GM13976 (cell line): ENCODE measurements around the gene WBP1.

ENCODE experiments used
- DNase-seq: peaks from one replicate; pipeline ENCODE4 v3.0.0; 2012; ENCODE audit warnings: low spot score
- in situ Hi-C: fragments of 300-500 bp; cut with MboI; formaldehyde crosslinking; loops from one replicate; pipeline ENCODE4 v1.12.0; 2022; ENCODE audit warnings: low sequenced_read_pairs, mixed read lengths, inconsistent platforms; ENCODE audit not compliant: unreplicated experiment
- TF ChIP-seq, protein P1 (sequence below): IDR thresholded peaks from 2 replicates; pipeline ENCODE4 v1.5.1; 2012; ENCODE audit warnings: borderline replicate concordance, mild to moderate bottlenecking; ENCODE audit not compliant: insufficient read depth; ENCODE audit errors: extremely low read depth, missing control alignments, control extremely low read depth

WBP1 gene

DNA sequence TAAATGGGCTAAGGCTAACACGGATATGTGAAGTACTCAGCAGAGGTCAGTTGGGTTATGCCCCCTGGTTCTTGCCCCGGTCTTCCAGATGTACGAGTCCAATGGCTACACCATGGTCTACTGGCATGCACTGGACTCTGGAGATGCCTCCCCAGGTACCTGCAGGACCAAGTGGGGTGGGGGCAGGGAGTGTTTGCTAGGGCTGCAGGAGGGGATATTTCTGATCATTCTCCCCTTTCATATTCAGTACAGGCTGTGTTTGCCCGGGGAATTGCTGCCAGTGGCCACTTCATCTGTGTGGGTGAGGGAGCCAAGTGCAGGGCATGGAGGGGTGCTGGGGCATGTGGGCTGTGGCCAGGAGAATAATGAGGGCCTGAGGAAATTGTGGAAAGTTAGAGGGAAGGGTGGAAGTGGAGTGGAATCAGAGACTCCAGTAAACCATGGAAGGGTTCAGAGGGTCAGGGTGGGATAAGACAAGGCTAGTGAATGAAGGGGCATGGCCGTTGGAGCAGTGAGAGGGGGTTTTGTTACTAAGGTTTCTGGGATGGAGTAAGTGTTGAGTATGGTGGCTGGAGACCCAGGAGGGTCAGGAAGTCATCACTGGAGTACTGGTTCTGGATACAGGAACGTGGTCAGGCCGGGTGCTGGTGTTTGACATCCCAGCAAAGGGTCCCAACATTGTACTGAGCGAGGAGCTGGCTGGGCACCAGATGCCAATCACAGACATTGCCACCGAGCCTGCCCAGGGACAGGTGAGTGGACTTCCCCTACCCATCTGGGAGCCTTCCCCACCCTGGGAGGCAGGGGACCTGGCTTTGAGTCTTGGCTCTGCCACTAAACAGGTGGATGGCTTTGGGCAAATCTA is 34.8 kb upstream of the WBP1 start:
- in situ Hi-C loops = no loop called here
- TF ChIP-seq, protein P1, sequence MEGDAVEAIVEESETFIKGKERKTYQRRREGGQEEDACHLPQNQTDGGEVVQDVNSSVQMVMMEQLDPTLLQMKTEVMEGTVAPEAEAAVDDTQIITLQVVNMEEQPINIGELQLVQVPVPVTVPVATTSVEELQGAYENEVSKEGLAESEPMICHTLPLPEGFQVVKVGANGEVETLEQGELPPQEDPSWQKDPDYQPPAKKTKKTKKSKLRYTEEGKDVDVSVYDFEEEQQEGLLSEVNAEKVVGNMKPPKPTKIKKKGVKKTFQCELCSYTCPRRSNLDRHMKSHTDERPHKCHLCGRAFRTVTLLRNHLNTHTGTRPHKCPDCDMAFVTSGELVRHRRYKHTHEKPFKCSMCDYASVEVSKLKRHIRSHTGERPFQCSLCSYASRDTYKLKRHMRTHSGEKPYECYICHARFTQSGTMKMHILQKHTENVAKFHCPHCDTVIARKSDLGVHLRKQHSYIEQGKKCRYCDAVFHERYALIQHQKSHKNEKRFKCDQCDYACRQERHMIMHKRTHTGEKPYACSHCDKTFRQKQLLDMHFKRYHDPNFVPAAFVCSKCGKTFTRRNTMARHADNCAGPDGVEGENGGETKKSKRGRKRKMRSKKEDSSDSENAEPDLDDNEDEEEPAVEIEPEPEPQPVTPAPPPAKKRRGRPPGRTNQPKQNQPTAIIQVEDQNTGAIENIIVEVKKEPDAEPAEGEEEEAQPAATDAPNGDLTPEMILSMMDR = no peak
- no peak for DNase-seq

DNA sequence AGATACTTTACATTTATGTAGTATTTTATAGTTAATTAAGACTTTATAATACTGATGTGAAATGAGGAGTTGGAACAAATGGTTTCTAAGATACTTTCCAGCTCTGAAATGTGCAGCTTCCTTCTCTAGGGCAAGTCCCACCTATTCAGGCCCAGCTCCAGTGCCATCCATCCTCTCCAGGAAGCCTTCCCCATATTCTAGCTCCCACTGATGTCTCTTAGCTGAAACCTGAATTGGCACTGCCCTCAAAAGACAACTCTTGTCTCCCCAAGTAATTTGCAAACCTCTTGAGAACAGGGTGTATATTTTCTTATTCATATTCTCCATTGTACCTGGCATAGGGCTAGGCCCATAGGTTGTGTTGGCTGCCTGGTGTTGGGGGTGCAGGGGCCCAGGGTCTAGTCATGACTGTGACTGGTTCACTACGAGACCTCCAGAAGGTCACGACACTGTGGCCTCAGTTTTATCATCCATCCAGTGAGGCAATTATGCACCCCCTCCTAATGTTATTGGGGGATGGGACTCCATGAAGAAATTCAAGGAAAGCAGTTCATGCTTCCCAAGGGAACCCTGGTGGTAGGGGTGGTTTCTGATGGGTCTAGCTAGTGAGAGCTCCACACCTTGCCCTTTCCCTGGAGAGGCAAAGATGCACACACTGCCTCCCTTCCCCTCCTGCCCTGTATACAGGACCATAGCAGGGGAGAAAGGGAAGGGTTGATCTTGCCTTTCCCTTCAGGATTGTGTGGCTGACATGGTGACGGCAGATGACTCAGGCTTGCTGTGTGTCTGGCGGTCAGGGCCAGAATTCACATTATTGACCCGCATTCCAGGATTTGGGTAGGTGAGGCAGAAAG is 33.9 kb upstream of the WBP1 start:
- DNase-seq = no peak
- in situ Hi-C loops = no loop called here
- TF ChIP-seq, protein P1 = no peak

DNA sequence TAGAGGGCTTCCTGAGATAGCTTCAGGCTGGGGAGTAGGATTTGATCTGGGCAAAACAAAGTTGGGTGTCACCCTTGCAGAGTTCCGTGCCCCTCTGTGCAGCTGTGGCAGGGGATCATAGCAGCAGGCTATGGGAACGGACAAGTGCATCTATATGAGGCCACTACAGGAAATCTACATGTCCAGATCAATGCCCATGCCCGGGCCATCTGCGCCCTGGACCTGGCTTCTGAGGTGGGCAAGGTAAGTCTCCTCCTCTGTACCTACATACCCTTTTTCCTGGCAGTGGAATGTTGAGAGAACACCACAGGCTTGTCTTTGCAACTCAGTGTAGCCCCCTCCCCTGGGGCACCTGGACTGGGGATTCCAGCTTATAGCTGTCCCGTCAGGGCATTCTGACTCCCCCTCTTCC is 33.2 kb upstream of the WBP1 start:
- no peak for DNase-seq
- TF ChIP-seq, protein P1 = no peak
- in situ Hi-C loops = no loop called here

DNA sequence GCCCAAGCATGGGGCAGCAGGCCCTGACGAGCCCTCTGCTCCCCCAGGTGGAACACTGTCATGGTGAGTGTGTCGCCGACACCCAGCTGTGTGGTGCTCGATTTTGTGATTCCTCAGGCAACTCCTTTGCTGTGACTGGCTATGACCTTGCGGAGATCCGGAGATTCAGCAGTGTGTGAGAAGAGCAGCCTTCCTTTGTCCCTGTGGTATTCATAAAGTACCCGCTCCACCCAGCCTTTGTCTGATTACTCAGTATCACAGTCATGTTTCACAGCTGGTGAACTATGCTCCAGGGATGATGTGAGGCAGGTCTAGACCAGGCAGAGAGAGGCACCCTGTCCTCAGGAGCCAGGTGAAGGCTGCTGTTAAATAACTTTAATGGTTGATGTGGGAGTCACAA is 32.7 kb upstream of the WBP1 start:
- DNase-seq = no peak
- in situ Hi-C loops = no loop called here
- TF ChIP-seq, protein P1 = no peak

DNA sequence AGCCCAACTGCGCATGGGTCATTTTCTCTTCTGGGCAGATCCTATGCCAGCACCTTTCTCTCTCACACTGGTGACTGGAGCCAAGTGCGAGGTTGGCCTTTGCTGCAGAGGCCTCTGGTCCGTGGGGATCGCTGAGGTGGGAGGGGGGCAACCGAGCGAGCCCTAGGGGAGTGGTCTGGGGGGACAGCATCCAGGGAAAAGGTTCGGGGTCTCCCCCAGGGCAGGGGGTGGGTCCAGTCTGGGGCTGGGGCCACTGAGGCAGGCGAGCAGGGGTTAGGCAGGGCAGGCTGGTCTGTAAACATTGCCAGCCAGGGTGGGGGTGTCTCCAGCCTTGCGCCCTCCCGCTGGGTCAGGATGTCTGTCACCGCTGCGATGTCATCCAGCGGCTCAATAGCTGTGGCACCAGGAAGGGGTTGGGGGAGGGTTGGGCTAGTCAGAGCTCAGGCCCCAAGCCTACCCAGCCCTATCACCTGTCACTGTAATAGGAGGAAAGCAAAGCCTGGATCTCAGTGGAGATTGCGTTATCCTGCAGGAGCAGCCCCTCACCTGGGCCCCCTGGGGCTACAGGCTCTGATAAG is 32.0 kb upstream of the WBP1 start:
- DNase-seq = no peak
- in situ Hi-C loops = no loop called here
- TF ChIP-seq, protein P1 = no peak

DNA sequence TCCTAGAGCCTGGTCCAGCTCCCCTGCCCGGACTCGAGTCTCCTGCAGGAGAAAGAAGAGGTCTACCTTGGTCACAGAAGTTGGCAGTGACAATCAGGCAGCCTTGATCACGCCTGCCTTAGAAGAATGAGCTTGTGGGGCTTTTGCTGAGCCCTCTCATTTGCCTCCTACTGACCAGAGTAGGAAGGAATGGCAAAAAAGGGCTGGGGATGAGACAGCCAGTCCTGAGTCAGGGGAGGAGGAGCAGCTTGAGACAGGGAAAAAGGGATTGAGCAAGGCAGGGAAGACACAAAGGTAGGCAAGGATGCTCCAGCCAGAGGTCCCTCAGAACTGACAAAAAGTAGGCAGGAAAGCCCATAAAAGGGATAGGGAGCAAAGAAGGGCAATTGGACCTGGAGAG is 30.7 kb upstream of the WBP1 start:
- in situ Hi-C loops = no loop called here
- DNase-seq = no peak
- TF ChIP-seq, protein P1 = no peak
